HPDE6-E6E7 (cell line): ENCODE results near the gene GOPC.

Source experiments
- DNase-seq: peaks from one replicate; pipeline ENCODE4 v3.0.0; 2011; ENCODE audit warnings: missing footprints; ENCODE audit errors: extremely low spot score

GOPC gene

DNA sequence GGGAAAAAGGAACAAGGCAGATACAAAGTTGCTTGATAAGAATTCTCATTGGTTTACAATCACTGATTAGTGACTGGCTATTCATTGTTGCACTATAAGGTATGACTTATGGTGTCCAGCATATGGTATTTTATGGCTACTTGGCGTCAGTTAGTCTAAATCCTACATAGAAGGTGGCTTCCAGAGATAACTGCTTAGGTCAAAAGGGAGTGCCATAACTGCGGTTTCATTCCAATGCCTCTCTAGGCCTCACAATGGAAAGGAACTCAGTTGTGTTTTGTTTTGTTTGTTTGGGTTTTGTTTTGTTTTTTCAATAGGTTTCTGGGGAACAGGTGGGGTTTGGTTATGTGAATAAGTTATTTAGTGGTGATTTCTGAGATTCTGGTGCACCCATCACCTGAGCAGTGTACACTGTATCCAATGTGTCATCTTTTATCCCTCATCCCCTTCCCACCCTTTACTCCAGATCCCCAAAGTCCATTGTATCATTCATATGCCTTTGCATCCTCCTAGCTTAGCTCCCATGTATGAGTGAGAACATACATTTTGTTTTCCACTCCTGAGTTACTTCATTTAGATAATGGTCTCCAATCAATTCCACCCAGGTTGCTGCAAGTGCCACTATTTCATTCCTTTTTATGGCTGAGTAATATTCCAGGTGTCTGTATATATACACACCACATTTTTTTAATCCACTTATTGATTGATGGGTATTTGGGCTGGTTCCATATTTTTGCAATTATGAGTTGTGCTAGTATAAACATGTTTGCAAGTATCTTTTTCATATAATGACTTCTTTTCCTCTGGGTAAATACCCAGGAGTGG is 7.0 kb downstream of the GOPC start:
- DNase-seq: no peak

DNA sequence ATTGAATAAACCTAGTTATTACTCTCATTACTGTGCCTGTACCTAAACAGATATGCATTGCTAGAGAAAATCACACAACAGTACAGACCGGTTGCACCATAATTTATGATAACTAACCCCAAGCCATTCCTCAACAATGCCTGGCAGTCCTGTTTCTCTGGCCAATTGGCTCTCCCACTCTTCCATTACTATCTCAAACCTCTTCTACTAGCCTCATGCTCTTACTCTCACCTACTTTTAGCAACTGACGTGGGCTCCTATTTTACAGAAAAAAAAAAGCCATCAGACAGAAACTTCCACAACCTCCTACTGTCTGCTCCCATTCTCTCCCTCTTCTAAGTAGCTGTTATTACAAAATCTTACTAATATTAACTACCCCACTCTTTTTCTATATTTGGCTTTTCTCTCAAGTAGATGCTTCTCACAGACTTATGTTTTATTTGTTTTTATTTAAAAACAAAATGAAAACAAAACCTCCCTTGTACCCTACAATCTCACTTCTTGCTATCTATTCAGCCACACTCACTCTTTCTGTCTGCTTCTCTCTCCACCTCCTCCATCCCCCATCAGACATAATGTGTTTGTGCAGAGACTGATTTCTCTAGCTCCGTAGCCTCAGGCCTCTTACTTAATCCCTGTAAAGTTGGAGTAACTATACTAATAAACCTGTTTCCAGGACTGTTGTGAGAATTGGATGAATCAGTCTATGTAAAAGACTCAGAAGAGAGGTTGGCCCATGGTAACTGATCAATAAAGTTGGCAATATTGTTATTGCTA is 9.1 kb downstream of the GOPC start:
- no peak for DNase-seq

DNA sequence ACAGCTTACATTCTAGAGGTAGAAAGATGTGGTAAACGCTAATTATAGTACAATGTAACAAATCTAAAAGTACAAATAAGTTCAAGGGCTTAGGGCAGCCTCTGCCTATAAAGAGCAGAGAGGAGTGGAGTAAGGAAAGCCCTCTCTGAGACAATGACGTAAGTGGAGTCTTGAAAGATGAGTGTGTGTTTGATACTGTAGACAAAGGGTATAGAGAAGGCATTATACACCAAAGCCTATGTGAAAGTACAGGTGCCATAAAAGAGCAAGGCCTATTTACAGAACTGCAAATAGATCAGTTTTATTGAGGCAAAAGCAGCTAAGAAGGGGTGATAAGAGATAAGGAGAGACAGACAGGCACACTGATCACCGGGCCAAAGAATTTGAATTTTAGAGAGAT is 10.9 kb downstream of the GOPC start:
- no peak for DNase-seq

DNA sequence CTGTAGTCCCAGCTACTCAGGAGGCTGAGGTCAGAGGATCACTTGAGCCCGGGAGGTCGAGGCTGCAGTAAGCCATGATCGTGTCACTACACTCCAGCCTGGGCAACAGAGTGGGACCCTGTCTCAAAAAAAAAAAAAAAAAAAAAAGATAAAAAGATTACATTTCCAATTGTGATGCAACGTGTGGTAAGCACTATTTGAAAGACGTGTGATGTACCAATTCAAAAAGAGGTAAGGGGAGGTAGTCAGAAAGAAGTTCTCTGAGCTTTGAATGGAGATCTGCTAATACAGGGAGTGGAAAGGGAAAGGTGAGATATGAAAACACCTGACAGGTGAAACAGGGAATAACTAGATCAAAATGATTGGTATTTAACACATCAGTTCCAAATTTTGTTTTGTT is 11.9 kb downstream of the GOPC start:
- DNase-seq: no peak

DNA sequence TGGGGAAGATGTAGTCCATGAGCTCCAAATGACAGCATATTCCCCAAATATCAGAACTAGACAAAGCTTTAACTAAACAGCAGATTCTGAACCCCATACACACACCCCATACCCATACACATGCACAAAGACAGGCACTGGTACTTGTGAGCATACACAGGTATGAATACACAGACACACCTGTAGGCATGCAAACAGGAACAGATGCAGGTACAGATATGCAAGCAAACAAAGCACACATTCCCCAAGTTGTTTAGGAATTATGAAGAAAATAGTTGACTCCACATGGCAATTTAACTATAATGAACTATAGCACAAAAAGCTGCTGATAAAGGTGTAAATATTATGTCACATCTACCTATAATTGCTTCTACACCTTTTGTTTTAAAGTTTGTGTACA is 16.7 kb downstream of the GOPC start:
- DNase-seq: no peak

DNA sequence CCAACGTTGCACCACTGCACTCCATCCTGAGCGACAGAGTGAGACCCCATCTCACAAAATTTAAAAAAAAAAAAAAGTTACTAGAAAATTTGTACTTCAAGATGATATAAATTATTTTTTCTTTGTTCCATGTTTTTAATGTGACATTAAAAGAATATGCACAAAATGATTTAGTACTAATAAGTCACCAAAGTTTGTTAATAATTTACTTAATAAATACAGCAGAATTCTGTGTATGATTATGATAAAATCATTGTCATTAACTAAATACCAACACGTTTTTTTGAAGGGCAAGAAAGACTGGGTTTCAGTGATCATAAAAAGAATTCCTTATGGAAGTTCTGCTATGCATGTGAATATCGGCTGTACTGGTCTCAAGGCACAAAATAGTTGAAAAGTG is 28.1 kb downstream of the GOPC start:
- DNase-seq: no peak

DNA sequence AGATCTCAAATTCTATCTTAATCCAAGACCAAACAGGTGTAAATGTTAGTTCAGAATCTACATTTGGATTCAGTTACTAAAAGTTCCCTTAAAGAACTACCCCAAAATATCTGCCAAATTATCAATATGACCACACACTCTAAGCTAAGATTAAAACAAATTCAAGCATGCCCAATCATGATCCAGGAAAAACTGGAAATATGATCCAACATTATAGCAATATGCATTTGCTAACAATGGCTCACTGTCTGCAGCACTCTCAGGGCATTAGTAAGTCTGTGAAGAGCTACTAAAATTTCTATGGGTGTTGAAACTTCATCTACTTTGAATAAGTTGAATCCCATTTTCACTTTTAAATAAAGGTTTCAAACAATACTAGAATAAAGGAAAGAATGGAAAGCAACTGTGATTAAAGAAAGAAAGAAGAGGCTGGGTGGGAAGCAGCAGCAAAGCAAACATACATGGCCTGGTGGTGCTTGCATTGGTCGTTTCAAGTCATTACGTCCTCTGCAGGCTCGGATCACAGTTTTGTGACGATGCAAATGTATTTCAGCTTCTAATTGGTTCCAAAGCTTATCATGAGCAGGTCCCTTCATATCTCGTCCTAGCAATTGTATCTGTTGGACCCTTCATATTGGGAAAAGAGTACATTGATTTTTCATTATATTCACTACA is 29.2 kb downstream of the GOPC start:
- DNase-seq: no peak

DNA sequence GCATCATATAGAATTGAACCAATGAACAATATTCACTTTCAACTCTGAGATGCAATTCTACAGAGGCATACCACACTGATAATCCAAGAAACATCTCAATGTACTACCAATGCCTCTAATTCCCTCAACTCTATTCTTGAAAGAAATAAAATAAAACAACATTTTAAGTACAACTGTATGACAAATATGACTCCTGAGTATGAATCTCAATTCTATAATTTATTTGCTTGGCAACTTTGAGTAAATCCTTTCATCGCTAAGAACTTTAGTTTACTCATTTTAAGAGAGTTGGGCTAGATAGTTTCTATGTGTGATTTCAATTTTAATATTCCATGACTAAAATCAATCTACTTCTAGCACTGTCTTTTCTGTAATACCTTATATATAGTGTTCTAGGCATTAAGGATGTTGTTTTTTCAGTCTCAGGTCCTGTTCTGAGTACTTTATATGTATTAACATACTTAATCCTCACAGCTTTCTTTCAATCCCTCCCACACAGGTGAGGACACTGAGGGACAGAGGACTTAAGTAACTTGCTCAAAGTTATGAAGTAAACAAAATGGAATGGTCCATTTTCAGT is 33.4 kb downstream of the GOPC start:
- no peak for DNase-seq

DNA sequence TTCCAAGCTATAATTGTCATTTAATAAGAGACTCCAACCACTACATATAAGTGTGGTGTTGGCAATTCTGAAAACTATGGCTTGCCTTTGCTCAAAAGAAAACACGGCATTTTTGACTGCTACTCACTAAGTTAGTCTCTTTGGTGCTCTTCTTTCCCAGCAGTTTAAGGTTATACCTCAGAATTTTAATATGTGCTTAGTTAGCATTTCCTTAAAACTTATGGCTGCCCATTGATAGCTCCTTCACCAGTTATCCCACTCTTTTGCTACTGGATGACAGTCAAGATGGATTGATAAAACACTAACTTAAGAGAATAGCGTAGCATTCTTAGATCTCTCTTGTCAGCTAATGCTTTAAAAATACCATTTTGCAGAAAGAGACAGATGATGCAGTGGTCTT is 34.1 kb downstream of the GOPC start:
- no peak for DNase-seq

DNA sequence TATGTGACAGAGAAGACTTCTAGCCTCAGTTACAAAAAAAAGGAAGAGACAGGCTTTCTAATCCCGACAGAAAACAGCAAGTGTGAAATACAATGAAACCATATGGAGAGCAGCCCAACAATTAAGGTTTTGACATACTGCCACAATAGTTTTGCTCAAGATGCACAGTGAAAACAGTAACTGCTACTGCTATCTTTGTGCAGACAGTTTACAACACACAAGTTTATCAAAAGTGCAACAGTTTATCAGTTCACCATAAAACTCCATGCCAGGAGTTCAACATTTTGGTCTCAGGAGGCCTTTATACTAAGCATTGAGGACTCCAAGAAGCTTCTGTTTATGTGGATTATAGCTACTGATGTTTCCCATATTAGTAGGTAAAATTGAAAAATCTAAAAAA is 37.6 kb downstream of the GOPC start:
- no peak for DNase-seq

DNA sequence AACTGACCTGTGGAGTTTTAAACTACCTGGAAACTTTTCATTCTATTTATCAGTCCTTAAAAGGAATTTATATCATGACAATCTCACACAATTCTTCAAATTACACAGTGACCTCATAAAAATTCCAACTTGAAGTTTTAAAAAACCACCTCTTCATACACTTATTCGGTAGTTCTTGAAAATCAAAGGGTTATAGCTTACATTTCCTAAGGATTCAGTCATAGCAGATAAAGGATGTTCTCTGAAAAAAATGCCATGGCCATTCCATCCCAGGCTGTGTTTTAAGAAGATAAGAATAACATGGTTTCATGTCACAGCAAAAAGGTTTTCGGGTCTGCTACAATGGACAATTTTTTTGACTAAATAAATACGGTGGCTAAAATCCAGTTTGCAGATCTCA is 41.2 kb downstream of the GOPC start:
- no peak for DNase-seq

DNA sequence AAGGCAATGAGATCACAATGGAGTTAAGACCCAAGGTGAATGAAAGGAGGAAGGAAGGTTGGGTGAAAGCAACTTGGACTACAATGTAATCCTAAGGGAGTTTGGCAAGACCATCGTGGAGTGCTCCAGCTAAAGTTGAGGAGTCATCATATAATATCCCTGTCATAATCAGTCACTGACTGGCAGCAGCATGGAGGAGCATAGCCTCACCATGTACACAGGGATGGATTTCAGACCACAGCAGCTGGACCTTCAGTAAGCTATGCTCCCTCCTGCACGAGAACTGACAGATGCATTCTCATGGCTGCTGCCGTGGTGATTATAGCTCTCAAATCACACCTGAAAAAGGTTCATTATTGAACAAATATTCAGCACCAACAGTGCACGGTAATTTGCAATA is 43.0 kb downstream of the GOPC start:
- DNase-seq: no peak

DNA sequence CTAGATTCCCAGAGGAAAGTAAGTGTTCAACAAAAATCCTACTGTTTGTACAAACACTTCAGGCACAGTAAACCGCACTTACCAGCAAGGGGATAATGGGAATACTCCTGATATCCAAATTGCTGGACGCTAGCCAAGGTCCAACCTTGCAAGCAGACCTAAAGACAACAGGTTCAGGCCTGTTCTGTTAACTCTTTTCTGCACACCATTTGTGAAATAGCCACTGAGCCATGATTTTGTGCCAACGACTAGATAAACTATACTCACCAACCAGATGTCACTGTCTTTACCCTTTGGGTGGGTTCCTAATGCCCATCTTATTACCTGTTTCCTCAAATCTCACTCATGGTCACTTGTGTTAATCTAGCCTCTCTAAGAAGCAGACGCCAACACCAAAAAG is 43.5 kb downstream of the GOPC start:
- DNase-seq: no peak

DNA sequence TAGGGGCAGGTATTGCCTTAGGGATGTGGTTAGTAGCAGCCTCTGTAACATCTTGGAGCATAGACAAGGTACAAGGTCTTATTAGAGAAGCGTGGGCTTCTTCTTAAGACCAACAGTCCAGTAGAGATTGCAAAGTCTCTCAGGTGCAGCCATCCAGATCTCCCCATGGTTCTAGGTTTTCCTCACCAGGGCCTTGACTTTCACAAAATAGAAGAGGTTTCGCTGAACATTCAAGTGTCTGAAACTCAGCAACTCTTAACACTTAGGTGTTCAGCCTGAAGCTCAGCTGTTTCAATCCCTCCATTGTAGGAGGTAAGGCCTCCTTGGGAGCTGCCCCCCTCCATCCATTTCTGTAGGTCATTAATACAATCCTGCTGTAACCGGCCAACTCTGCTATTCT is 44.4 kb downstream of the GOPC start:
- DNase-seq: no peak

DNA sequence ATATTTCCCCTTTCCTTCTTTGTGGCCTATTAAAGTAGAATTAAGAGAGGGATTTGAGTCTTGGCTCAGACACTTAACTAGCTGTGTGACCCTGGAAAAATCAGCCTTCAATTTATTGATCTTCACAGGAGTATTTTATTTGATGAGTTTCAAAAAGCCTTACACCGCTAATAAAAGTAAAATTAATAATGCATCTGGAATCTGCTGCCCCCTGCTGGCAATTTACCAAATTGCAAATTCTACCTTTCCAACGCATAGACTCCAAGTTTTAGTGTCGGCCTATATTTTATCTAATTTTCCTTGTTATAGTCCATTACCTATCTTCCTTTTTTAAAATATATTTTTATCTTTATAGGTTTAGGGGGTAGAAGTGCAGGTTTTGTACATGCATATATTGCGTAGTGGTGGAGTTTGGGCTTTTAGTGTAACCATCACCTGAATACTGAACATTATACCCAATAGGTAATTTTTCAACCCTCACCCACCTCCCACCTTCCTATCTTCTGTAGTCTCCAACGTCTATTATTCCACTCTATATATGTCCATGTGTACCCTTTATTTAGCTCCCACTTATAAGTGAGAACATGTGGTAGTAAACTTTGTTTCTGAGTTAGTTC is 46.3 kb downstream of the GOPC start:
- DNase-seq: no peak

DNA sequence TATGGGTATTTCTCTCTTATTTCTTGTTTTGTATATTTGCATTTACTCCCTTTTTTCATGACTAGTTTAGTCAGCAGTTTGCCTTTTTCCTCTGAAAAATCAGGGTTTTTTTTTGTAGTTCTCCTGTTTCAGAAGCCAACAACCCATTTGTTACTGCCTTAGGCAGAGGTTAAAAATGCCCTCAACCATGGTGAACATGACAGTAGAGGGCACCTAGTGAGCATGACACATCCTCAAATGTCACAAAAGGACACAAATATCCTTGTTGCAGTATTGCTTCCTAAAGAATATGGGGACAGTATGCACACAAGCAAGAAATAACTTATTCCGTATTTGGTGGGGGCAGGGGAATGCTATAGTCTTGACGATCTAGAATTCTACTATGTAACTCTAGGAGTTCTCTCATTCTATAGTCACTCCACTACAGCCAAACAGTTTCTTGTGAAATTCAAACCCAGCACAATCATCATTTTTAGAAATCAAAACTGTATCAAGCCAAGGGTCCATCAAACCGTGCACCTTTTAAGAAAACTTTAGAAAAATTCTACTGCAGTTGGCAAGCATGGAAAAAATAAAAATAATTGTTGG is 47.0 kb downstream of the GOPC start:
- DNase-seq: no peak

DNA sequence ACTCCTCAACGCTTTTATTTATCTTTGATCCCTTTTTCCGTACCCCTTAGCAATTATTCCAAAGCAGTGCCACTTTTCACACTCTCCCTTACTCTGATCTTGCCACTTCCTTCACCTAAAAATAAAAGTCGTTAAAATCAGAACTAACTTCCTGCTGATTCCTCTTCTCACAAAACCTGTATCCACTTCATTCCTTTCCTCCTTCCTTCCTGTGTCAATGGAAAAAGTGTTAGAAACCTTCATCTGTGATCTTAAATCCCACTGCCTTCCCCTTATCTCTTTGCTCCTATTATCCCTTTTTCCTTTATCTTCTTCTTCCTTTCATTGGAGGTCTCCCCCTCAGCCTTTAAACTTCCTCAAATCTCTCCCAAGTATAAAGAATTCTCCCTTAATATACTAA is 49.2 kb downstream of the GOPC start:
- DNase-seq: no peak

DNA sequence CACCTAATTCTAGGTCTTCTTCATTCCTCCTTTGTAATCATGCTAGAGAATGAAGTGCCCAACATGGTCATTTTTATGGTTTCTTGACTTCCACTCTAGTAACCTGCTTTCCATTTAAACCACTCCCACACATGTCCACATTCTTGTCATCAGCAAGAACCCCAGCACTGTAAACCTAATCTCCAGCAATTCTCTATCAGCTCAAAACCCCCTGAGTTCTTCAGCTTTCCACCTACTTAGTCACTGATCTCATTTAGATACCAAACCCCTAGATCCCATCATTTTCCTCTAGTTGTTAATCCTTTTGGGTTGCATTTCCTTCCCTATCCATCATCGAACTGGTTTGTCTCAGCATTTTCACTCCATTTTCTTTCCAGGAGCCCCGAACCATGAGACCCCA is 49.7 kb downstream of the GOPC start:
- DNase-seq: no peak

DNA sequence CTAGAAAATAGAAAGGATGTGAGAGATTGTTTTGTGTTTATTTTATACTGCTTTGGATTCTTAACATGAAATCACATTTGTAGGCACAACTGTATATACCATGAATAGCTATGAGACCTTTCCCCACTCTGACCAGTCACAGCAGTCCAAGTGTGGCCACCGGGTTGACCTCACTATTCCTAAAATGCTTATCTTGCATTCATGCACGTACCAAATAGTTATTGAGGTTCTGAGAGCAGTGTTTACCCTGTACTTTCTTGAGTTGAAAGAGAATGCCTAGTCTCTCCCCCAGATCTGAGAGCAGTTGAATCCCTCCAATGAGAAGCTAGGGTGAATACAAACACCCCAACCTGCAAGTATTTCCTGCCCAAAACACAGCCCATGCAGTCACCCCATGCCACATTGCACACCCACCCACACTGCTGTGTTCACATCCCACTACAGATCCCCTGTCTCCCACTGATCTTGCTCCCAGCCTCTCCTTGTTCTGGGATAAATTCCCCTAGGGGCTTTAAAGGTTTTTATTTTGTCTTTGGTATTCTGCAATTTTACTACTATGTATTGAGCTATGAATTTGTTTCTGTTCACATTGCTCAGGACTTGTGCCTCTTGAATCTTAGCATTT is 51.6 kb downstream of the GOPC start:
- DNase-seq: no peak

DNA sequence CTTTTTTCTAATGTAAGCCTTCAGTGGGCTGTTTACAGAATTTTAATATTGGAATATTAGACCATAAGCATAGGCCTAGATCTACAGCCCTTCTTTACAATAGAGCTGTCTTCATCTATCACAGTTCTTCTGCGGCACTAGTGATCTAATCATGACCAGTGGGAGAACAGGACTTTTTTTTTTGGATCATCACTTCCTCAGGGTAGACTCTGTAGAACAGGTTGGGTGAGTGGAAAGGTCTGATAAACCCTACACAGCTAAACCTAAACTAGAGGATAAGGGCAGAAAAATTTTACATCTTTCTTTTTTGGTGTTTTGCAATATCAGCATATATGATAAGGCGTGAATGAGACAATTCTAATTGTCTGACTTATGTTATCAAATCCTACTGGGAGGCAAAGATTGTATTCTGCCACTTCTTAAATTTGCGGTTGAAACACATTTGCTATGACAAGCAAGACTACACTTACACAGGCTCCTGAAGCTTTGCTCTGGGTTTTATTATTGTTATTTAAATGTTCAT is 52.2 kb downstream of the GOPC start:
- DNase-seq: peak; percentile 29

DNA sequence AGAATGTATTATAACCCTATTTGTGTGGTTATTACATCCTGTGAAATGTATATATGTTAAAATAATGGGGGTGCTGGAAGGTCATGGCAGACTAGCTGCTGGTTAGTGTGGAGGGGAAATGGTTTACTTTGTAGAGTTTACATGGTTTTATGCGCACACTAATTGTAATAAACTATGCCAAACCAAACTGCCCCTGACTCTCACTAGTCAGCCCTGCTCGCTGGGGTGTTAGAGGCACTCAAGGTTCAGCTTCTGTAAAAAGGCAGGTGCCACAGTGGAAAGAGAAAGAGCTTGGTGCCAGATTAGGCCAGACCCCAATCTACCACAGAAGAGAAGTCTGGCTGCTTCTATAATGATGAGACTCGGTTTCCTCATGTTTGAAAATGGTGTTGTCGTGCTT is 52.7 kb downstream of the GOPC start:
- DNase-seq: no peak
